Adrenal gland (tissue), 5 donors: ENCODE results near the gene NAIF1.

ENCODE experiments used
- POLR2A ChIP-seq, 2 donors: fragments of 450-650 bp; IDR thresholded peaks; one replicate each; pipeline ENCODE4 v1.6.1; 2017; ENCODE audit warnings: antibody characterized with exemption in 2 of 2, mild to moderate bottlenecking in 2 of 2, moderate library complexity in 1 of 2
- TF ChIP-seq, protein P1 (sequence below), 6 experiments: fragments of 450-650 bp in 4 of 6; fragments of 200-600 bp in 2 of 6; sonication (generic) in 1 of 6; IDR thresholded peaks; 1 replicate in 5 of 6; 2 replicates in 1 of 6; pipeline versions ENCODE4 v1.5.1 to v1.8.0; 2016 to 2021; ENCODE audit warnings: antibody characterized with exemption in 6 of 6, mild to moderate bottlenecking in 2 of 6, moderate library complexity in 1 of 6
- donor health status: DM: no; HTN: no; CAD: no.

DNA sequence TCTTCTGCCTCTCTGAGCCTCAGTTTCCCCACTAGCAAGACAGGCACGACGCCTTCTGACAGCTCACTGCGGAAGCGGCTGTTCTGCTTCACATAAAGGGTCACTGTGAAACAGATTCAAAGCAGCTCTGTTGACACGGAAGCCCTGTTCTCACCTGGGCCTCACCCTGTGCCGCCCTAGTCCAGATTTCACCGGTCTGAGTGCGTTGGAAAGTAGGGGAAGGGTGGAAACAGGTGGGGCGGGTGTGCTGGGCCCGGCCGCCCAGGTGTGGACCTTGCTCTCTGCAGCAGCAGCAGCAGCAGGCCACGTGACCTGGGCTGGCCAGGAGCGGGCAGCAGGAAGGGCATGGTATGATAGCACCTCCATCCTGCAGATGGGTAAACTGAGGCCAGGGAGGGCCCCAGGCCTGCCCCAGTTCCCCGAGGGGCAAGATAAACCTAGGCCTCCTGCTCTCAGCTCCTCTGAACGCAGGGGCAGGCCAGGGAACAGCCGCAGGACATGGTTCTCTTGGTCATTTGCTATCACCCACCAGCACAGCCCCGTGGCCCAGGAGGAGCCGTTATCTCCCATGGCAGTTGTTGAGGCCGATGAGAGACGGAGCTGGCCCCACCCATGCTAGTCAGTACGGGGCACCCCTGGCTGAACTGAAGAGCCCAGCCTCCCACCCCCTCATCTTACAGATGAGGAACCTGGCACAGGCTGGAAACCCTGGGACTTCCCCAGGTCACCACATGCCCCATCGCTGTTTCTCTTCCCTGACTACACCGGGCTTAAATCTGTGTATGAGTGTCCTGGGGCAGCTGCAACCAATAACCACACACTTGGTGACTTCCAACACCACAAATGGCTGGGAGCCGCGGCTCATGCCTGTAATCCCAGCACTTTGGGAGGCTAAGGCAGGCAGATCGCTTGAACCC, 48.3 kb upstream of the NAIF1 start:
- TF ChIP-seq, protein P1, sequence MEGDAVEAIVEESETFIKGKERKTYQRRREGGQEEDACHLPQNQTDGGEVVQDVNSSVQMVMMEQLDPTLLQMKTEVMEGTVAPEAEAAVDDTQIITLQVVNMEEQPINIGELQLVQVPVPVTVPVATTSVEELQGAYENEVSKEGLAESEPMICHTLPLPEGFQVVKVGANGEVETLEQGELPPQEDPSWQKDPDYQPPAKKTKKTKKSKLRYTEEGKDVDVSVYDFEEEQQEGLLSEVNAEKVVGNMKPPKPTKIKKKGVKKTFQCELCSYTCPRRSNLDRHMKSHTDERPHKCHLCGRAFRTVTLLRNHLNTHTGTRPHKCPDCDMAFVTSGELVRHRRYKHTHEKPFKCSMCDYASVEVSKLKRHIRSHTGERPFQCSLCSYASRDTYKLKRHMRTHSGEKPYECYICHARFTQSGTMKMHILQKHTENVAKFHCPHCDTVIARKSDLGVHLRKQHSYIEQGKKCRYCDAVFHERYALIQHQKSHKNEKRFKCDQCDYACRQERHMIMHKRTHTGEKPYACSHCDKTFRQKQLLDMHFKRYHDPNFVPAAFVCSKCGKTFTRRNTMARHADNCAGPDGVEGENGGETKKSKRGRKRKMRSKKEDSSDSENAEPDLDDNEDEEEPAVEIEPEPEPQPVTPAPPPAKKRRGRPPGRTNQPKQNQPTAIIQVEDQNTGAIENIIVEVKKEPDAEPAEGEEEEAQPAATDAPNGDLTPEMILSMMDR (IDR thresholded peaks at IDR 0.05): no peak
- no peak for TF ChIP-seq POLR2A (IDR thresholded peaks at IDR 0.05)
